Stimulated activated CD4-positive, alpha-beta T cell treated with anti-CD3 and anti-CD28 coated beads, Interleukin-1b, Interleukin-23, amount 100 ng/mL, for 24 hours (primary cell): Measurements from ENCODE around the gene AKAP8L.
A peak's percentile ranks its signal among the peaks of the same experiment; 100 is the strongest.
"Not testable (repeated sequence)": the region's sequence is repeated elsewhere in the genome, so short reads cannot be mapped to it uniquely, and the experiment has no call there.

Experiments used
- DNase-seq, 4 experiments: peaks; one replicate each; pipeline ENCODE4 v3.0.0-alpha.2; 2020; ENCODE audit warnings: low read depth in 4 of 4, low spot score in 1 of 4

Gene AKAP8L

GRCh38 chr19:15379999-15380647, 38.7 kb downstream of the AKAP8L start:
- DNase-seq = no peak

DNA sequence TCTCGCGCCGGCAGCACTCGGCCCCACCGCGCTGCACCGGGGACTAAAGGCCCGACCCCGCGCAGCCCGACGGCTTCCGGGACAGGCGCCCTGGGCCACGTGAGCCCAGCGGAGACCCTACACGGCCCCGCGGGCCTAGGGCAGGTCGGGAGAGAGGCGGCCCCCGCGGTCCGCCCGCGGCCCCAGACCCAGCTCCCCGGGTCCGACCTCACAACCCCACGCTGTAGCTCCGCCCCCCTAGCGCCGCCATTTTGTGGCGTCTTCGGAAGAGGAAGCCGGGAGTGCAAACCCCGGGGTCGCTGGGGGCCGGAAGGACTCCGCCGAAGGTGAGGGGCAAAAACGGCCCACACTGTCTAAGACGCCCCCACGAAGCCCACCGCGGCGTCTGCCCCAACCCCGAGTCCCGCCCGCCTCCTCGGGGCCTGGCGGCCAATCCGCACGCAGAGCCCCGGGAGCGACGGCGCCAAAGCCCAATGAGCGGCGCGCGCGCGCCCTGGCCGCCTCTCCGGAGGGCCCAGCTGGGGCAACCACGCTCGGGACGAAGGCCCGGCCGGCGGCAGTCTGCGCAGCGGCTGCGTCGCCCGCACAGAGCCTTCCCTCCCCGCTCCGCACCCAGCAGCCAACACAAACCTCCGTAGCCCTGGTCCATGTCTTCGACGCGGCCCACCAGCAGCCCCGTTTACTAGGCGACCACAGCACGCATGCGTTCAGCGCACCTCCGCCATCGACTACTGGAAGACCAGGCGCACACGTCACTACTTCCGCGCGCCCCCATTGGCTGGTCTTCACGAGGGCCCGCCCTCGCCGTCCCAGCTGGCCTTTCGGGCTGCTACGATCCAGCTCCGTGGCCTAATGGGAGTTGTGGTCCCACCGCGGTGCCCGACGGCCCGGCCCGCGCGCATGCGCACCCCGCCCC, 39.4 kb downstream of the AKAP8L start, which contains the start of gene AKAP8:
Gene AKAP8 (minus strand): TSS at position 705 of the 916 bp plus-strand sequence. CDS start 56 bp downstream, at position 649.
- peak; percentile 93 to 96 (median 96) for DNase-seq

GRCh38 chr19:15378534-15379082, 40.2 kb downstream of the AKAP8L start:
- peak in 3 of 4 experiments; percentile 16 to 41 (median 24) for DNase-seq

- no peak for DNase-seq
These were observed 43.9 kb downstream of the AKAP8L start for GRCh38 chr19:15374796-15375440.

GRCh38 chr19:15374105-15374651, 44.6 kb downstream of the AKAP8L start:
- no peak for DNase-seq

GRCh38 chr19:15373644-15374043, 45.1 kb downstream of the AKAP8L start:
- no peak for DNase-seq

GRCh38 chr19:15372891-15373301, 45.9 kb downstream of the AKAP8L start:
- DNase-seq = no peak

- DNase-seq = no peak
These were observed 46.3 kb downstream of the AKAP8L start for GRCh38 chr19:15372470-15372869.

DNA sequence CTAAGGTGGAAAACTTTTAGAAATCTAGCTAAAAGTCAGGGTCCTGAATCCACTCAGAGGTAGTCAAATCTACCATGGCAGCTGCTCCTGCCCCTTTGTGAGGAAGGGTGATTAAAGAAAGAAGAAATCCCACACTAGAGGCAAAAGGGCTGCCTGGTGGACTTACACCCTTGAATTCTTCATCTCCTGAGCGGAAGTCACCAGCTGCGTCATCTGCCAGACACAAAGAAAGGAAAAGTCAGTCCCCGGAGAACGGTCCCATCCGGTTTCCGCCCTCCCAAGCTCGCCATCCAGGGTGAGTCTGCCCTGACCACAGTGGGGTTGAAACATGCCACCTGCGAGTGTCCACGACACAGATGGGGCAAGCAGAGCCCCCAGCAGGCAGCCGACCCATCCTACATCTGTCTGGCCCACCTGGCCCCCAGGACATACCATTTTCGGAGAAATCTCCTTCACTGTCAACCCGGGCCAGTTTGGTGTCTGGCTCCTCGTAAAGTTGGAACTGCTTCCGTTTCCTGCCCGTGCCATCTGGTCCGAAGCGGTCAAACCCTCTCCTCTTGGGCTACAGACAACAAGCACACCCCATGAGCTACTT, 46.9 kb downstream of the AKAP8L start:
- DNase-seq = no peak

GRCh38 chr19:15371119-15371518, 47.7 kb downstream of the AKAP8L start:
- no peak for DNase-seq

DNA sequence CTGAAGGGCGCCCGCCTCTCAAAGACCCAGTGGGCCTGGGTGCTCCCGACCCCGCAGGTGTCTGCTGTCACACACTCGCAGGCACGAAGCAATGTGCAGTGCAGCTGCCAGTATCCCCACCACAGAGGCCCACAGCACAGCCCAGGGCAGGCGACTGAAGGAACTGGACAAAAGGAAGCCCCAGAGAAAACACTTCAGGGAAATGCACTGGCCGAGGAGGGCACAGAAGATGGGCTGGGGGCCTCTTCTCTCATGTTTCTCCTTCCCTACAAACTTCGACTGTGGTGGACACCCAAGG, 49.2 kb downstream of the AKAP8L start:
- no peak for DNase-seq

DNA sequence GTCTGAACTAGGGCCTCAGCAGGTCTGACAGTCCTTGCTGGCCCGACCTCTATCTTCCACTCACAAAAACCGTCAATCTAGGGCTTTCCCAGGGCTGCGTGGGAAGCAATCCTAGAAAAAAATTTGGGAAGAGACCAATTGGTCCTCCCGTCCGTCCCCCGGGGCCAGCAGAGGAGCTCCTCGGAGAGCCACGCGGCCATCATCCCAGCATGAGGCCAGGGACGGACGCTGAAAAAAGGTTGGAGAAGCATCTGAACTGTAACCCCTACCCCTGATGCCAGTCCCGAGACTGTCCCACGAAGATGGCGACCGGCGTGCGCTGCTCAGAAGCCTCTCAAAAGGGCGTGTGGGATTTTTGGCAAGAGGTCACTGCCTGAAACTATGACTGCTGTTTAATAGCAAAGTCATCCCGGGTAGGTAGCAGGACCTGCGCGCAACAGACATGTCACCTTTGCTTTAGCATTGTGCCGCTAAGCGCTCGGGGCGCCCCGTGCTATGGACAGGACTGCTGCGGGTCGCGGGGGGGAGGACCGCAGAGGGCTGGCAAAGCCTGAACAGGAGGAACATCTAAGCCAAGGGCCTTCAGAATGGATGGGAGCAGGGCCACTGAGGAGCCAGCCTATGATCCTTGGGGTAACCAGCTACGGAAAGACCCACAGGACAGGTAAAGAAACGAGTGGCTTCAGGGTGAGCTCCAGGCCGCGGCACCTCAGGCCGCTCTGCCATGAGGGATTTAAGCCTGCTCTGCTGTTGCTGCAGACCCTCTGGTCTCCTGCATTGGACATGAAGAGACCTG, 49.8 kb downstream of the AKAP8L start:
- no peak for DNase-seq

DNA sequence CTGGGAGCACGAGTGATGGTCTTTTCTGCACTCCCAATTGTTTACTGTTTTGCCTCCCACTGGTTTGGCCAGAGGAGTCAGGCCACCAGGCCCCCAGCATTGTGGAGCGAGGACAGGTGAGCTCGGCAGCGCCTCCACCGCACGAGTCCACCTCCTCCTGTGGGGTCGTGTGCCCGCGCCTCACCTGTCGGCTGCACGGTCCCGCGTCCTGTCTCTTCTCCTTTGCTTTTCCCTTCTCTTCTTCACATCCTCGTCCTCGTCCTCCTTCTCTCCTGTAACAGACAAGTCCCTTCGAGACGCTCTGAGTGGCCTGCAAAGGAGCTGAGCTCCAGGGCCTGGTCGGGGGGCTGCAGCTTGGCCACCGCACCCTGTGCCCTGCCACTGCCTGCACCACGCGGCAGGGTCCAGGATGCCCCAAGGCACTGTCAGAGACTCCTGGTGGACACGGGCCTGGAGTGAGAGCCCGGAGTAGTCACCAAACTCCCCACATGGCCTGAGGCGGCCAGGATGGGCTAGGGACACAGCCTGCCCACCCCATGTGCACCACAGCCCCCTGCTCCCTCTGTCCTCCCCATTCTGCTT, 50.6 kb downstream of the AKAP8L start:
- no peak for DNase-seq

- DNase-seq = no peak
These were observed 51.3 kb downstream of the AKAP8L start for GRCh38 chr19:15367439-15367838.

DNA sequence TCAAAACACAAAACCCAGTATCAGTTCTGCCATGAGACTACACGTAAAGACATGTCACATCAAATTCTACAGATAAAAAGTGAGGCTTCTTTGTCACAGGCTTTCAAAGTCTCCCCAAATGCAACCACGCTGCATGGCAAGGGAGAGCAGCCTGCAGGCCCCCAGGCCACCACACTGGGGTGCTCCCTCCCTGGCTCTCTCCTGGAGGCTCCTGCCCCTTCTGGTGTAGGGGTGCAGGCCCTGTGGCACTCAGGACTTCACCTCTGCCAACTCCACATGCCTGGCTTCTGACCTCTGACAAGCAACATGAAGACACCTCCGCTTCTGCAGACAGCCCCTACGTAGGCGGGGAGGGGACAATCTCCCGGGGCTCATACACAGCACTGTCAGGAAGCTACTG, 53.5 kb downstream of the AKAP8L start:
- no peak for DNase-seq

DNA sequence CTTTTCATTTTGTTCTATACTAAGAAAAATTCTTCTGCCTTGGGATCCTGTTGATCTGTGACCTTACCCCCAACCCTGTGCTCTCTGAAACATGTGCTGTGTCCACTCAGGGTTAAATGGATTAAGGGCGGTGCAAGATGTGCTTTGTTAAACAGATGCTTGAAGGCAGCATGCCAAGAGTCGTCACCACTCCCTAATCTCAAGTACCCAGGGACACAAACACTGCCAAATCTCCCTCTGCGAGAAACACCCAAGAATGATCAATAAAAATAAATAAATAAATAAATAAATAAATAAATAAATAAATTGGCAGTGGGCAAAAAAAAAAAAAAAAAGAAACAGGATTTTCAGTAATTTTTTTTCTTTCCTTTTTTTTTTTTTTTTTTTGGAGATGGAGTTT, 55.0 kb downstream of the AKAP8L start:
- not testable (repeated sequence) for DNase-seq

- not testable (repeated sequence) for DNase-seq
These were observed 55.7 kb downstream of the AKAP8L start for GRCh38 chr19:15363048-15363447.

DNA sequence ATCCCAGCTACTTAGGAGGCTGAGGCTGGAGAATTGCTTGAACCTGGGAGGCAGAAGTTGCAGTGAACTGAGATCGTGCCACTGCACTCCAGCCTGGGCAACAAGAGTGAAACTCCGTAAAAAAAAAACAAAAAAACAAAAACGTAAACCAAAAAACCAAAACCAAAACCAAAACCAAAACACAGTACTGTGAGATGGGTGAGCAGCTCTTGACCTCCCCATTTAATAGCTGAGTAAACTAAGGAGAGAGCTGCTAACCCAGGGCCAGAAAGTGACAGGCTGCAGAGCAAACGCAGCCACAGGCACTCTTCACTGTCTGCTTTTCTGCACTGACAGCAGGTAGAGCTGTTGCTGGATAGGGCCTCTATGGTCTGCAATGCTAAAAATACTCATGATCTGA, 58.8 kb downstream of the AKAP8L start:
- not testable (repeated sequence) for DNase-seq

- DNase-seq = no peak
These were observed 59.9 kb downstream of the AKAP8L start for GRCh38 chr19:15358918-15359317.

- no peak for DNase-seq
These were observed 60.9 kb downstream of the AKAP8L start for GRCh38 chr19:15357906-15358305.
